Large intestine (tissue), 3 donors: ENCODE data around the gene PCDHB1. TPM values are rescaled to one million over a fixed set of nuclear protein-coding genes. Genes with fewer than 3 reads are reported as not detected.
A peak's percentile ranks its signal among the peaks of the same experiment; 100 is the strongest.
"Not testable (repeated sequence)": the region's sequence is repeated elsewhere in the genome, so short reads cannot be mapped to it uniquely, and the experiment has no call there.

Source experiments
- DNase-seq, 2 donors: peaks; one replicate each; pipeline versions ENCODE4 v3.0.0 to v3.0.0-alpha.2; 2013
- H3K27ac ChIP-seq: one replicate; pipeline ENCODE4 v1.5.1; 2013; ENCODE audit warnings: low read length
- H3K27me3 ChIP-seq: 2 replicates; pipeline ENCODE4 v1.6.1; 2013; ENCODE audit warnings: low read length; ENCODE audit not compliant: control insufficient read depth, insufficient read depth
- H3K36me3 ChIP-seq: 2 replicates; pipeline ENCODE4 v1.6.1; 2013; ENCODE audit warnings: low read length; ENCODE audit not compliant: control insufficient read depth, insufficient read depth
- H3K4me1 ChIP-seq: one replicate; pipeline ENCODE4 v1.6.1; 2013; ENCODE audit warnings: low read length; ENCODE audit not compliant: control insufficient read depth, insufficient read depth
- H3K4me3 ChIP-seq: one replicate; pipeline ENCODE4 v1.5.1; 2013; ENCODE audit warnings: low read length
- H3K9me3 ChIP-seq: one replicate; pipeline ENCODE4 v1.6.1; 2013; ENCODE audit warnings: mild to moderate bottlenecking, low read depth, low read length, moderate library complexity; ENCODE audit not compliant: control insufficient read depth
- WGBS: methylation state at CpG from one replicate; pipeline ENCODE4 v1.1.5; 2013; ENCODE audit warnings: low lambda C conversion rate; ENCODE audit not compliant: insufficient coverage; 5-methylcytosine and 5-hydroxymethylcytosine counted together
- polyA plus RNA-seq: library from polyadenylated mRNA; unstranded; fragments of 120-200 nt; gene quantifications from one replicate; pipeline ENCODE4 v1.2.1, GENCODE V29; 2013

PCDHB1 gene
- polyA plus RNA-seq, 1 donor: 0.31 TPM

DNA sequence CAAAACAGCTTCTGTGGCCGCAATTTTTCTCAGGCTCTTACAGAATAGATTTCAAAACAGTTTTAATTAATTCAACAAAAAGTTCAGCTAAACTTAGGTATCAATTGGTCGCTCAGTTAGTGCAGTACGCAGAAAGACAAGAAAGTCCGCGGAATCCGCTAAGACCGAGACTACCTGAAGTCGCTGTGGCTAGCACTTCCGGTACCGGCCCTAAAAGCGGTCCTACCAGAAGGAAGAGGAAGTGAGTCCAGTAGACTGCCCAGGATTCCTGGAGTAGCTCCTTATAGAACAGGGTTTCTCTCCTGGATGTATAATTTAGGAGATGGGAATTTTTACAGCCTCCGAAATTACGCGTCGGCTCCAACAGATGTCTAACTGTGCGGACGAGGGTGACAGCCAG is 26.7 kb downstream of the PCDHB1 start:
- no peak overlapping the region for H3K27ac ChIP-seq
- no peak overlapping the region for H3K4me3 ChIP-seq
- H3K9me3 ChIP-seq: peaks cover 4% of the 10 kb centered on the region
- H3K27me3 ChIP-seq: no peaks in the 10 kb centered on the region
- no peak for DNase-seq
- no peaks in the 10 kb centered on the region for H3K36me3 ChIP-seq
- H3K4me1 ChIP-seq: no peaks in the 10 kb centered on the region
- 49% methylated on average over 5 of the region's 17 CpGs for WGBS

DNA sequence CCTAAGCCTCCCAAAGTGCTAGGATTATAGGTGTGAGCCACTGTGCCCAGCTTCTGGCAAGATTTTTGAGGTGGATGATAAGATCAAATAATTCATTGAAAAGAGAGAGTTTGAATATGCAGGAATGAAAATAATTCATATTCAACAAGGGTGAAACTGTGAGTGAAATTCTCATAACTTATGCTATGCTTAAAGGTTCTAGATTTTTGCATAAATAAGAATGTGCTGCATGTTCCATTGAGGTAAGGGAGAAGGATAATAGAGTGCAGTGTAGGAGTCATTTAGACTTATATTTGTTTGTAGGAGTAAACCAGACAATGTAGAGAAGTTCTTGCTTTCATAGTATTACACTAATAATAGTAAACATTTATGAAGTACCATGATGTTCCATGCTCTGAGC is 31.1 kb downstream of the PCDHB1 start:
- peaks cover 4% of the 10 kb centered on the region for H3K9me3 ChIP-seq
- H3K27ac ChIP-seq: no peak overlapping the region
- H3K27me3 ChIP-seq: no peaks in the 10 kb centered on the region
- H3K4me3 ChIP-seq: no peak overlapping the region
- no peaks in the 10 kb centered on the region for H3K4me1 ChIP-seq
- no peaks in the 10 kb centered on the region for H3K36me3 ChIP-seq
- DNase-seq: no peak

DNA sequence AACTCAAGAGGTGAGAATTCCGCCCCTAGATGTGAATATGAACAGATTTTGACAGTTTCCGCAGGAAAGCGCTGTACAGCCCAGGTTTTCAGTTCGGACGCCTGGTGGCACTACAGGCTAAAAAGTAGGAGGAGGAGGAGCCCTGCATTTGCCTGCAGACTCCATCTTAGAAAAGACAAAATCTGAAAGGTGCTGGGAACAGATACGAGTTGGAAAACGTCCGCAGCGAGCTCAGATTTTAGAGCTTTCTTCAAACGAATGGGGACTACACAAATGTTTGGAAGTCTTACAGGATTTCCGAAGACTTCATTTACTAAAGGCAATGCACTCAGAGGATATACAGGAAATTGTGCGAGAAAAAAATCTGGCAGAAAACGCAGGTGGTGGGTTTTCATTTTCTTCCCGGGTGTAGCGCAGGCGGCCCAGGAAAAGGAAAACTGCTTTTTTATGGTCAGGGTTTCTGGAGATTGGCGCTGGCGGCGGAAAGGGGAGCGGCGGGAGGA is 33.4 kb downstream of the PCDHB1 start:
- Histone ChIP-seq H3K27ac (no peak overlapping the region), H3K4me1 (no peaks in the 10 kb centered on the region), H3K9me3 (no peaks in the 10 kb centered on the region), H3K36me3 (no peaks in the 10 kb centered on the region), H3K4me3 (no peak overlapping the region), H3K27me3 (no peaks in the 10 kb centered on the region)
- peak in 1 of 2 donors; percentile 14 for DNase-seq
- 11% methylated on average over 7 of the region's 21 CpGs for WGBS

DNA sequence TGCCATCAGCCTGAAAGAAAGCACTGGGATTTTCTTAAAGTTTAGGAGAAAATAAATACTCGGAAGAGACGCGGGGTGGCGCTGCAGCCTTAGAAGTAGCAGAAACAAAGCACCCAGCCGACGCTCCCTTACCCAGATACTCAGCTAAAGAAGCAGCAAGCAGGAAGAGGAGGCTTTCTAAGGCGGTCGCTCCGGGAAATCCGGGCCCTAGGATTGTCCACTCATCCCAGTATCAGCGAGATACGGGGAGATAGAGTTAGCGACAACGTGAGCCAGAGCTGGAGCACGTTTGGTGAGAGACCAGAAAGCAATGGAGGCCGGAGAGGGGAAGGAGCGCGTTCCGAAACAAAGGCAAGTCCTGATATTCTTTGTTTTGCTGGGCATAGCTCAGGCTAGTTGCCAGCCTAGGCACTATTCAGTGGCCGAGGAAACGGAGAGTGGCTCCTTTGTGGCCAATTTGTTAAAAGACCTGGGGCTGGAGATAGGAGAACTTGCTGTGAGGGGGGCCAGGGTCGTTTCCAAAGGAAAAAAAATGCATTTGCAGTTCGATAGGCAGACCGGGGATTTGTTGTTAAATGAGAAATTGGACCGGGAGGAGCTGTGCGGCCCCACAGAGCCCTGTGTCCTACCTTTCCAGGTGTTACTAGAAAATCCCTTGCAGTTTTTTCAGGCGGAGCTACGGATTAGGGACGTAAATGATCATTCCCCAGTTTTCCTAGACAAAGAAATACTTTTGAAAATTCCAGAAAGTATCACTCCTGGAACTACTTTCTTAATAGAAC is 43.5 kb downstream of the PCDHB1 start, which contains the start of gene PCDHB2:
TSS of gene PCDHB2 (plus strand) at position 135 of the 782 bp plus-strand sequence. CDS start at position 311, 176 bp downstream.
- DNase-seq: no peak
- Histone ChIP-seq H3K4me1 (no peaks in the 10 kb centered on the region), H3K4me3 (peak within 1 kb of the TSS; percentile 26), H3K27ac (no peak within 1 kb of the TSS), H3K9me3 (peaks cover 15% of the 10 kb centered on the region), H3K36me3 (no peaks in the 10 kb centered on the region), H3K27me3 (peaks cover 10% of the 10 kb centered on the region)
- WGBS: no CpG with 5 or more reads among the region's 29 CpGs

DNA sequence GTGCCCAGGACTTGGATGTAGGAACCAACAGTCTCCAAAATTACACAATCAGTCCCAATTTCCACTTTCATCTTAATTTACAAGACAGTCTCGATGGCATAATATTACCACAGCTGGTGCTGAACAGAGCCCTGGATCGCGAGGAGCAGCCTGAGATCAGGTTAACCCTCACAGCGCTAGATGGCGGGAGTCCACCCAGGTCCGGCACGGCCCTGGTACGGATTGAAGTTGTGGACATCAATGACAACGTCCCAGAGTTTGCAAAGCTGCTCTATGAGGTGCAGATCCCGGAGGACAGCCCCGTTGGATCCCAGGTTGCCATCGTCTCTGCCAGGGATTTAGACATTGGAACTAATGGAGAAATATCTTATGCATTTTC is 44.1 kb downstream of the PCDHB1 start:
- Histone ChIP-seq H3K27ac (no peak overlapping the region), H3K9me3 (peaks cover 11% of the 10 kb centered on the region), H3K4me1 (no peaks in the 10 kb centered on the region), H3K27me3 (peaks cover 10% of the 10 kb centered on the region), H3K4me3 (peak overlapping the region; percentile 1), H3K36me3 (no peaks in the 10 kb centered on the region)
- DNase-seq: no peak
- no CpG with 5 or more reads among the region's 12 CpGs for WGBS

DNA sequence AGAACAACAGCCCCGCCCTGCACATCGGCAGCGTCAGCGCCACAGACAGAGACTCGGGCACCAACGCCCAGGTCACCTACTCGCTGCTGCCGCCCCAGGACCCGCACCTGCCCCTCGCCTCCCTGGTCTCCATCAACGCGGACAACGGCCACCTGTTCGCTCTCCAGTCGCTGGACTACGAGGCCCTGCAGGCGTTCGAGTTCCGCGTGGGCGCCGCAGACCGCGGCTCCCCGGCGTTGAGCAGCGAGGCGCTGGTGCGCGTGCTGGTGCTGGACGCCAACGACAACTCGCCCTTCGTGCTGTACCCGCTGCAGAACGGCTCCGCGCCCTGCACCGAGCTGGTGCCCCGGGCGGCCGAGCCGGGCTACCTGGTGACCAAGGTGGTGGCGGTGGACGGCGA is 45.0 kb downstream of the PCDHB1 start:
- H3K36me3 ChIP-seq, H3K4me3 ChIP-seq, H3K4me1 ChIP-seq, H3K27ac ChIP-seq, H3K9me3 ChIP-seq, DNase-seq: not testable (repeated sequence)
- WGBS: no CpG with 5 or more reads among the region's 46 CpGs
- peaks cover 14% of the 10 kb centered on the region for H3K27me3 ChIP-seq

DNA sequence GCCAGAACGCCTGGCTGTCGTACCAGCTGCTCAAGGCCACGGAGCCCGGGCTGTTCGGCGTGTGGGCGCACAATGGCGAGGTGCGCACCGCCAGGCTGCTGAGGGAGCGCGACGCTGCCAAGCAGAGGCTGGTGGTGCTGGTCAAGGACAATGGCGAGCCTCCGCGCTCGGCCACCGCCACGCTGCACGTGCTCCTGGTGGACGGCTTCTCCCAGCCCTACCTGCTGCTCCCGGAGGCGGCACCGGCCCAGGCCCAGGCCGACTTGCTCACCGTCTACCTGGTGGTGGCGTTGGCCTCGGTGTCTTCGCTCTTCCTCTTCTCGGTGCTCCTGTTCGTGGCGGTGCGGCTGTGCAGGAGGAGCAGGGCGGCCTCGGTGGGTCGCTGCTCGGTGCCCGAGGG is 45.4 kb downstream of the PCDHB1 start:
- H3K4me3 ChIP-seq, H3K4me1 ChIP-seq, H3K9me3 ChIP-seq, DNase-seq, H3K36me3 ChIP-seq, H3K27ac ChIP-seq: not testable (repeated sequence)
- WGBS: no CpG with 5 or more reads among the region's 38 CpGs
- peaks cover 17% of the 10 kb centered on the region for H3K27me3 ChIP-seq

DNA sequence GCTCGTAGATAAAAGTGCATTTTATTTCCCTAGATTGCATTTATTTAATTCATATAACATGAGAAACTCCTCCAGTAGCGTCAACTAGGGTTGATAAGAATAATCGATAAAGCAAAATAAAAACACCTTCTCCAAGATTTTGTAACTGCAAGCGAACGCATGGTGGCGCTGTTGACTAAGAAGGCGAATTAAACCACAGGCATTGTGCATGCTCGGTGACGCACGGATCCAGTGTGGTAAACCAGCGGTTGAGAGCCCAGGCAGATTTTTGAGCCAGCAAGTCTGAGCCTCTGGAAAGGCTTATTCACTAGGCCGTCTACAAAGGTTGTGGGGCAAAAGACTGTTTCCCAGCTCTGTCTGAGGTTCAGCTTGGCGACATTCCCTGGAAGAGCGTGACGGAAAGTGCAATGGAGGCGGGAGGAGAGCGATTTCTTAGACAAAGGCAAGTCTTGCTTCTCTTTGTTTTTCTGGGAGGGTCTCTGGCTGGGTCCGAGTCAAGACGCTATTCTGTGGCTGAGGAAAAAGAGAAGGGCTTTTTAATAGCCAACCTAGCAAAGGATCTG is 49.1 kb downstream of the PCDHB1 start, which contains the start of gene PCDHB3:
TSS of gene PCDHB3 (plus strand) at position 231 of the 563 bp plus-strand sequence. CDS start at position 408, 177 bp downstream.
- Histone ChIP-seq H3K27me3 (peaks cover 10% of the 10 kb centered on the region), H3K27ac (no peak within 1 kb of the TSS), H3K4me1 (no peaks in the 10 kb centered on the region), H3K4me3 (peak within 1 kb of the TSS; percentile 16), H3K9me3 (peaks cover 22% of the 10 kb centered on the region), H3K36me3 (no peaks in the 10 kb centered on the region)
- WGBS: 0% methylated on average over 3 of the region's 19 CpGs
- DNase-seq: no peak

DNA sequence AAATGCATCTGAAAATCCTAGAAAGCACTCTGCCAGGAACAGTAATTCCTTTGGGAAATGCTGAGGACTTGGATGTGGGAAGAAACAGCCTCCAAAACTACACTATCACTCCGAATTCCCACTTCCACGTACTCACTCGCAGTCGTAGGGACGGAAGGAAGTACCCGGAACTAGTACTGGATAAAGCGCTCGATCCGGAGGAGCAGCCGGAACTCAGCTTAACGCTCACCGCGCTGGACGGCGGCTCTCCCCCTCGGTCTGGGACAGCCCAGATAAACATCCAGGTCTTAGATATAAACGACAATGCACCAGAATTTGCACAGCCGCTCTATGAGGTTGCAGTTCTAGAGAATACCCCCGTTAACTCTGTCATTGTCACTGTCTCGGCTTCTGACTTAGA is 49.9 kb downstream of the PCDHB1 start:
- Histone ChIP-seq H3K4me1 (no peaks in the 10 kb centered on the region), H3K27me3 (peaks cover 8% of the 10 kb centered on the region), H3K36me3 (no peaks in the 10 kb centered on the region), H3K4me3 (no peak overlapping the region), H3K27ac (no peak overlapping the region), H3K9me3 (peaks cover 20% of the 10 kb centered on the region)
- no peak for DNase-seq
- WGBS: no CpG with 5 or more reads among the region's 20 CpGs

DNA sequence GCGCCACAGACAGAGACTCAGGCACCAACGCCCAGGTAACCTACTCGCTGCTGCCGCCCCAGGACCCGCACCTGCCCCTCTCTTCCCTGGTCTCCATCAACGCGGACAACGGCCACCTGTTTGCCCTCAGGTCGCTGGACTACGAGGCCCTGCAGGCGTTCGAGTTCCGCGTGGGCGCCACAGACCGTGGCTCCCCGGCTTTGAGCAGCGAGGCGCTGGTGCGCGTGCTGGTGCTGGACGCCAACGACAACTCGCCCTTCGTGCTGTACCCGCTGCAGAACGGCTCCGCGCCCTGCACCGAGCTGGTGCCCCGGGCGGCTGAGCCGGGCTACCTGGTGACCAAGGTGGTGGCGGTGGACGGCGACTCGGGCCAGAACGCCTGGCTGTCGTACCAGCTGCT is 50.9 kb downstream of the PCDHB1 start:
- H3K27me3 ChIP-seq, DNase-seq, H3K4me3 ChIP-seq, H3K36me3 ChIP-seq, H3K4me1 ChIP-seq, H3K27ac ChIP-seq: not testable (repeated sequence)
- no CpG with 5 or more reads among the region's 39 CpGs for WGBS
- peaks cover 13% of the 10 kb centered on the region for H3K9me3 ChIP-seq
